HL-60 (cell line): ENCODE data around the gene UST.

Experiments
- DNase-seq, 2 experiments: peaks; one replicate each; pipeline ENCODE4 v3.0.0-alpha.2; 2010 to 2020; ENCODE audit warnings: low read depth in 1 of 2, low spot score in 1 of 2
- H3K27ac ChIP-seq: fragments of 250-450 bp; sonication (Bioruptor Pico); replicated peaks from 2 replicates; pipeline ENCODE4 v1.5.1; 2020; ENCODE audit warnings: mild to moderate bottlenecking, moderate library complexity
- H3K27me3 ChIP-seq: fragments of 250-450 bp; sonication (Bioruptor Pico); 2 replicates; pipeline ENCODE4 v1.5.1; 2021; ENCODE audit warnings: mild to moderate bottlenecking, moderate library complexity; ENCODE audit not compliant: insufficient read depth, poor library complexity, severe bottlenecking
- H3K4me3 ChIP-seq: replicated peaks from 2 replicates; pipeline ENCODE4 v1.5.1; 2011; ENCODE audit warnings: mild to moderate bottlenecking, control low read depth, low read length; ENCODE audit not compliant: insufficient read depth
- CTCF ChIP-seq: IDR thresholded peaks from one replicate; pipeline ENCODE4 v1.5.1; 2011; ENCODE audit warnings: low read length, control low read depth, inconsistent platforms; ENCODE audit not compliant: insufficient read depth
- GABPA ChIP-seq: IDR thresholded peaks from 2 replicates; pipeline ENCODE4 v1.6.1; 2012; ENCODE audit warnings: low read depth
- POLR2AphosphoS5 ChIP-seq: IDR thresholded peaks from 2 replicates; pipeline ENCODE4 v1.6.1; 2012; ENCODE audit warnings: low read depth
- REST ChIP-seq: IDR thresholded peaks from 2 replicates; pipeline ENCODE4 v1.6.1; 2012; ENCODE audit warnings: low read depth; ENCODE audit not compliant: insufficient replicate concordance
- SPI1 ChIP-seq: IDR thresholded peaks from 2 replicates; pipeline ENCODE4 v1.6.1; 2012; ENCODE audit warnings: low read depth, mild to moderate bottlenecking, borderline replicate concordance

UST gene

DNA sequence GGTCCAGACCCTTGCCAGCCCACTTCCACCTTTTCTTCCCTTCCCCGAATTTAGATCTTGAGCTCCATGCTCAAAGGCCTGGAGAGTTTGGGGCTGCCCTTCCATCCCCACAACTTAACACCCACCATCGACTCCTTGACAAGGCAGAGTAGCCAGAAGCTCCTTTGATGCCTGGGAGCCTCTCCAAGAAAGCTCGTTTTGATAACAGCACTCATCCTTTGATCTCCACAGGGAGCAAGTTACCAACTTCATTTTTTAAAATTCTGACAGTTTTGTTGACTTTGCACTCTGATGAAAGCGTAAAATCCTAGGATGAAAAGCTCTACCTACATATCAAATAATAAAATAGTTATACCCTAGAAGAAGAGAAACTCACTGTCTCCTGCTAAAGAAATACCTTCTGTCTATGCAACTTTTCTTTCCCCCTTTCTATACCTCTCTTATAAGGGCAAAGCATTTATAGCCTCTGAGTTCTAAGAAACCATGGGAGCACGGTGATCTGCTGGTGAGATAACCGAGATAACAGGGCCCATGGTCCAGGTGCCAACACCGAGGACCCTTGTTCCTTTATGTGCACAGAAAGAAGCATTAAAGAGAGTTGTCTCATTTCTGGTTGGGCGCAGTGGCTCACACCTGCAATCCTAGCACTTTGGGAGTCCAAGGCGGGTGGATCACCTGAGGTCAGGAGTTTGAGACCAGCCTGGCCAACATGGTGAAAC is 134.9 kb downstream of the UST start:
- H3K4me3 ChIP-seq, result no peak overlapping the region
- no peak overlapping the region for H3K27ac ChIP-seq
- H3K27me3 ChIP-seq, result no peaks in the 10 kb centered on the region
- TF ChIP-seq POLR2AphosphoS5, result no peak
- TF ChIP-seq CTCF, result no peak
- TF ChIP-seq REST, result no peak
- no peak for TF ChIP-seq GABPA
- no peak for TF ChIP-seq SPI1
- DNase-seq, result no peak

DNA sequence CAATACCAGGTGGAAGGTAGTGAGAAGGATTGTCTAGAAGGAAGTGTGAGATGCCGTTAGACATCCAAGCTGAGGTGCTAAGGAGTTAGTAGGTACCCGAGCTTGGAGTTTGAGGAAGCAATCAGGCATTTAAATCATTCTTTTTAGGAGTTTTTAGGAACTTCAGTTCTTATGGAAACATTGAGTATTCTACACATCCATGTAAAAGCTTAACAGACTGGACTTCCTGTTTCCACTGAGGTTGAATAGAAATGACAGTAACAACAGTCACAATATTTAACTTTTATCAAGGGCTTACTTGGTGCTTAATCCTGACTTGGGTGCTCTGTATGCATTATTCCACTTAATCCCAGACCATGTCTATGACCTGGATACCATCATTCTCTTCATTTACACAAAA is 136.4 kb downstream of the UST start:
- TF ChIP-seq SPI1 (peak; percentile 50), POLR2AphosphoS5 (no peak)
- Histone ChIP-seq H3K27me3 (no peaks in the 10 kb centered on the region), H3K4me3 (no peak overlapping the region), H3K27ac (no peak overlapping the region)
- no peak for DNase-seq

- Histone ChIP-seq H3K27me3 (no peaks in the 10 kb centered on the region), H3K27ac (no peak overlapping the region), H3K4me3 (no peak overlapping the region)
- TF ChIP-seq GABPA (no peak), POLR2AphosphoS5 (no peak), CTCF (no peak), REST (no peak), SPI1 (no peak)
- no peak for DNase-seq
These were observed 137.6 kb downstream of the UST start for GRCh38 chr6:148884461-148884860.

DNA sequence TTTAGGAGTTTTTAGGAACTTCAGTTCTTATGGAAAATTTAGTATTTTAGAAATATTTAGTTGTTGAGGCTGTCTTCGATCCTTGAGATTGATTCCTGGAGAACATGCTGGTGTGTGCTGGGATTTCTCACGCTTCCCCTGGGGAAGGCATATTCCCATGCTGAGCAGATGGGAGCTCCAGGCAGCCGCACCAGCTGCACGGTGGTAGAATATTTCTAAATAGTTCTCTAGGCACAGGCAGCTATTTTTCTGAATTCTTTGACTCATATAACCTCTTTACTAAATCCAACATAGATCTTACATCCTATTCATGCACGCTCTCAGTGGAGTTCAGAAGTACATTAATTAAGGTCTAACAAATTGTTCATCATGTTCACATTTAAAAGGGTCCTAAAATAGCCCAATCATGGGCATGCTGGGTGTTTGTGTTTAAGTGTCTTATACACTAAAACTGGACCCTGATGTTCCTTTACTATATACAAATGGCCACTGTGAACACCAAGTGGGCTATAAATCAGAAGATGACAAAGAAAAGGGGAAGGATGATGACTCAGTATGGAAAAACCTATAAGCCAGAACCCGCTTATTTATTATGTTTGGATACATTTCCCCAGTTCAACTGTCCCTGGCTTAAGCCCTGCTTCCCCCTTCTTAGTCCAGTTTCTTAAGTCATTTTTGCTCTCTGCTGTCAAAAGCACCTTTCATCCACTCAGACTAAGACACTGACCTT is 138.5 kb downstream of the UST start:
- Histone ChIP-seq H3K27ac (no peak overlapping the region), H3K4me3 (no peak overlapping the region), H3K27me3 (no peaks in the 10 kb centered on the region)
- no peak for TF ChIP-seq REST
- no peak for TF ChIP-seq SPI1
- TF ChIP-seq POLR2AphosphoS5, result no peak
- TF ChIP-seq GABPA, result no peak
- TF ChIP-seq CTCF, result no peak
- no peak for DNase-seq
